ENCODE measurements around the gene SOHLH2. TPM values are rescaled to one million over a fixed set of nuclear protein-coding genes. Genes with fewer than 3 reads are reported as not detected.

Gene SOHLH2
- total RNA-seq, 2 donors from 2014 or later, result not detected

GRCh38 chr13:36166046-36166445 lies 48.3 kb downstream of the SOHLH2 start:
- ATAC-seq (no peak), DNase-seq (no peak)
- Mint-ChIP-seq H3K27ac (no peak overlapping the region), H3K4me3 (no peak overlapping the region), H3K36me3 (ENCODE audit: low read depth) (no peaks in the 10 kb centered on the region), H3K4me1 (no peaks in the 10 kb centered on the region), H3K27me3 (peaks cover 13% of the 10 kb centered on the region)
- no peaks in the 10 kb centered on the region for H3K9me3 ChIP-seq (ENCODE audit: control insufficient read depth, low read length, poor library complexity, severe bottlenecking)

- Mint-ChIP-seq H3K4me1 (no peaks in the 10 kb centered on the region), H3K36me3 (ENCODE audit: low read depth) (no peaks in the 10 kb centered on the region), H3K27ac (no peak overlapping the region), H3K4me3 (no peak overlapping the region), H3K27me3 (no peaks in the 10 kb centered on the region)
- no peak for DNase-seq
- ATAC-seq, result no peak
- no peaks in the 10 kb centered on the region for H3K9me3 ChIP-seq (ENCODE audit: control insufficient read depth, low read length, poor library complexity, severe bottlenecking)
Measured at GRCh38 chr13:36163809-36164308, 50.5 kb downstream of the SOHLH2 start.

- H3K27ac Mint-ChIP-seq, result no peak overlapping the region
- ATAC-seq (no peak), DNase-seq (no peak)
- H3K9me3 ChIP-seq (ENCODE audit: control insufficient read depth, low read length, poor library complexity, severe bottlenecking), result no peaks in the 10 kb centered on the region
- H3K4me3 Mint-ChIP-seq, result no peak overlapping the region
- H3K4me1 Mint-ChIP-seq, result no peaks in the 10 kb centered on the region
- H3K27me3 Mint-ChIP-seq, result no peaks in the 10 kb centered on the region
- no peaks in the 10 kb centered on the region for H3K36me3 Mint-ChIP-seq (ENCODE audit: low read depth)
Measured at GRCh38 chr13:36163286-36163685, 51.1 kb downstream of the SOHLH2 start.

- peaks cover under 1% of the 10 kb centered on the region for H3K27me3 Mint-ChIP-seq
Measured at GRCh38 chr13:36160297-36160696, 54.1 kb downstream of the SOHLH2 start.

GRCh38 chr13:36158611-36159010 lies 55.7 kb downstream of the SOHLH2 start:
- no peaks in the 10 kb centered on the region for H3K9me3 ChIP-seq (ENCODE audit: control insufficient read depth, low read length, poor library complexity, severe bottlenecking)
- ATAC-seq, result no peak
- H3K36me3 Mint-ChIP-seq (ENCODE audit: low read depth), result no peaks in the 10 kb centered on the region
- no peak for DNase-seq
- H3K4me3 Mint-ChIP-seq, result no peak overlapping the region
- peaks cover 6% of the 10 kb centered on the region for H3K27me3 Mint-ChIP-seq
- no peak overlapping the region for H3K27ac Mint-ChIP-seq
- H3K4me1 Mint-ChIP-seq, result no peaks in the 10 kb centered on the region

More at GRCh38 chr13:36160297-36160696, 54.1 kb downstream of the SOHLH2 start:
- H3K9me3 ChIP-seq (ENCODE audit: control insufficient read depth, low read length, poor library complexity, severe bottlenecking), result no peaks in the 10 kb centered on the region
- H3K4me3 Mint-ChIP-seq, result no peak overlapping the region
- no peak for ATAC-seq
- no peak overlapping the region for H3K27ac Mint-ChIP-seq
- no peaks in the 10 kb centered on the region for H3K4me1 Mint-ChIP-seq
- H3K36me3 Mint-ChIP-seq (ENCODE audit: low read depth), result no peaks in the 10 kb centered on the region
- DNase-seq, result no peak

GRCh38 chr13:36157480-36157879 lies 56.9 kb downstream of the SOHLH2 start:
- ATAC-seq (no peak), DNase-seq (no peak)
- H3K9me3 ChIP-seq (ENCODE audit: control insufficient read depth, low read length, poor library complexity, severe bottlenecking), result no peaks in the 10 kb centered on the region
- Mint-ChIP-seq H3K36me3 (ENCODE audit: low read depth) (no peaks in the 10 kb centered on the region), H3K27me3 (peaks cover 11% of the 10 kb centered on the region), H3K27ac (no peak overlapping the region), H3K4me3 (no peak overlapping the region), H3K4me1 (no peaks in the 10 kb centered on the region)

GRCh38 chr13:36154567-36155291 lies 59.6 kb downstream of the SOHLH2 start:
- ATAC-seq, result no peak
- no peak for DNase-seq
- no peaks in the 10 kb centered on the region for H3K9me3 ChIP-seq (ENCODE audit: control insufficient read depth, low read length, poor library complexity, severe bottlenecking)
- no peak overlapping the region for H3K4me3 Mint-ChIP-seq
- H3K4me1 Mint-ChIP-seq, result no peaks in the 10 kb centered on the region
- H3K36me3 Mint-ChIP-seq (ENCODE audit: low read depth), result no peaks in the 10 kb centered on the region
- H3K27ac Mint-ChIP-seq, result no peak overlapping the region
- H3K27me3 Mint-ChIP-seq, result peaks cover 11% of the 10 kb centered on the region

- DNase-seq (no peak), ATAC-seq (no peak)
- no peaks in the 10 kb centered on the region for H3K9me3 ChIP-seq (ENCODE audit: control insufficient read depth, low read length, poor library complexity, severe bottlenecking)
- H3K27ac Mint-ChIP-seq, result no peak overlapping the region
- H3K27me3 Mint-ChIP-seq, result peaks cover 11% of the 10 kb centered on the region
- H3K4me1 Mint-ChIP-seq, result no peaks in the 10 kb centered on the region
- no peaks in the 10 kb centered on the region for H3K36me3 Mint-ChIP-seq (ENCODE audit: low read depth)
- H3K4me3 Mint-ChIP-seq, result no peak overlapping the region
Measured at GRCh38 chr13:36151591-36151990, 62.8 kb downstream of the SOHLH2 start.

GRCh38 chr13:36148446-36148845 lies 65.9 kb downstream of the SOHLH2 start:
- Mint-ChIP-seq H3K27me3 (peaks cover 3% of the 10 kb centered on the region), H3K4me1 (no peaks in the 10 kb centered on the region), H3K36me3 (ENCODE audit: low read depth) (no peaks in the 10 kb centered on the region), H3K27ac (no peak overlapping the region), H3K4me3 (no peak overlapping the region)
- DNase-seq (no peak), ATAC-seq (no peak)
- no peaks in the 10 kb centered on the region for H3K9me3 ChIP-seq (ENCODE audit: control insufficient read depth, low read length, poor library complexity, severe bottlenecking)

- Mint-ChIP-seq H3K4me1 (no peaks in the 10 kb centered on the region), H3K4me3 (no peak overlapping the region), H3K27me3 (no peaks in the 10 kb centered on the region), H3K36me3 (ENCODE audit: low read depth) (no peaks in the 10 kb centered on the region), H3K27ac (no peak overlapping the region)
- ATAC-seq (no peak), DNase-seq (no peak)
- no peaks in the 10 kb centered on the region for H3K9me3 ChIP-seq (ENCODE audit: control insufficient read depth, low read length, poor library complexity, severe bottlenecking)
Measured at GRCh38 chr13:36147330-36147729, 67.0 kb downstream of the SOHLH2 start.

- Mint-ChIP-seq H3K36me3 (ENCODE audit: low read depth) (no peaks in the 10 kb centered on the region), H3K27me3 (no peaks in the 10 kb centered on the region), H3K4me3 (no peak overlapping the region), H3K27ac (no peak overlapping the region), H3K4me1 (no peaks in the 10 kb centered on the region)
- ATAC-seq, result no peak
- no peaks in the 10 kb centered on the region for H3K9me3 ChIP-seq (ENCODE audit: control insufficient read depth, low read length, poor library complexity, severe bottlenecking)
- DNase-seq, result no peak
Measured at GRCh38 chr13:36146511-36147269, 67.7 kb downstream of the SOHLH2 start.

GRCh38 chr13:36143738-36144137 lies 70.6 kb downstream of the SOHLH2 start:
- ATAC-seq, result no peak
- H3K9me3 ChIP-seq (ENCODE audit: control insufficient read depth, low read length, poor library complexity, severe bottlenecking), result no peaks in the 10 kb centered on the region

GRCh38 chr13:36142735-36143134 lies 71.6 kb downstream of the SOHLH2 start:
- no peaks in the 10 kb centered on the region for H3K9me3 ChIP-seq (ENCODE audit: control insufficient read depth, low read length, poor library complexity, severe bottlenecking)
- Mint-ChIP-seq H3K27me3 (no peaks in the 10 kb centered on the region), H3K27ac (no peak overlapping the region), H3K4me3 (no peak overlapping the region), H3K4me1 (no peaks in the 10 kb centered on the region), H3K36me3 (ENCODE audit: low read depth) (no peaks in the 10 kb centered on the region)
- no peak for DNase-seq
- ATAC-seq, result no peak

More at GRCh38 chr13:36143738-36144137, 70.6 kb downstream of the SOHLH2 start:
- DNase-seq, result no peak
- no peaks in the 10 kb centered on the region for H3K36me3 Mint-ChIP-seq (ENCODE audit: low read depth)
- H3K27ac Mint-ChIP-seq, result no peak overlapping the region
- no peaks in the 10 kb centered on the region for H3K4me1 Mint-ChIP-seq
- no peak overlapping the region for H3K4me3 Mint-ChIP-seq
- no peaks in the 10 kb centered on the region for H3K27me3 Mint-ChIP-seq
